Measurements from ENCODE around the gene AP1G2.

Gene AP1G2

GRCh38 chr14:23521785-23522640, 45.6 kb downstream of the AP1G2 start:
- no peak for DNase-seq (ENCODE audit: low read depth)
- no peak overlapping the region for H3K4me3 ChIP-seq (ENCODE audit: control insufficient read depth, low read depth, low read length)
- no peak for TF ChIP-seq CTCF (conservative IDR thresholded peaks at IDR 0.05; ENCODE audit: control insufficient read depth, insufficient read depth, low read depth, low read length)

- TF ChIP-seq CTCF (conservative IDR thresholded peaks at IDR 0.05; ENCODE audit: control insufficient read depth, insufficient read depth, low read depth, low read length) = no peak
- no peak for DNase-seq (ENCODE audit: low read depth)
- H3K4me3 ChIP-seq (ENCODE audit: control insufficient read depth, low read depth, low read length) = no peak overlapping the region
Measured at GRCh38 chr14:23520899-23521533, 46.6 kb downstream of the AP1G2 start.

- no peak for TF ChIP-seq CTCF (conservative IDR thresholded peaks at IDR 0.05; ENCODE audit: control insufficient read depth, insufficient read depth, low read depth, low read length)
- no peak for DNase-seq (ENCODE audit: low read depth)
- H3K4me3 ChIP-seq (ENCODE audit: control insufficient read depth, low read depth, low read length) = no peak overlapping the region
Measured at GRCh38 chr14:23518709-23519108, 48.9 kb downstream of the AP1G2 start.

GRCh38 chr14:23517650-23518326, 49.8 kb downstream of the AP1G2 start:
- DNase-seq (ENCODE audit: low read depth) = no peak
- H3K4me3 ChIP-seq (ENCODE audit: control insufficient read depth, low read depth, low read length) = no peak overlapping the region
- TF ChIP-seq CTCF (conservative IDR thresholded peaks at IDR 0.05; ENCODE audit: control insufficient read depth, insufficient read depth, low read depth, low read length) = no peak

- H3K4me3 ChIP-seq (ENCODE audit: control insufficient read depth, low read depth, low read length) = no peak overlapping the region
- no peak for DNase-seq (ENCODE audit: low read depth)
- no peak for TF ChIP-seq CTCF (conservative IDR thresholded peaks at IDR 0.05; ENCODE audit: control insufficient read depth, insufficient read depth, low read depth, low read length)
Measured at GRCh38 chr14:23514644-23514957, 53.0 kb downstream of the AP1G2 start.

GRCh38 chr14:23513818-23514643, 53.6 kb downstream of the AP1G2 start:
- no peak for TF ChIP-seq CTCF (conservative IDR thresholded peaks at IDR 0.05; ENCODE audit: control insufficient read depth, insufficient read depth, low read depth, low read length)
- H3K4me3 ChIP-seq (ENCODE audit: control insufficient read depth, low read depth, low read length) = no peak overlapping the region
- DNase-seq (ENCODE audit: low read depth) = no peak

All from fibroblast of mammary gland (primary cell).